Chondrocyte (in vitro differentiated cells): ENCODE results near the gene MRPL42. TPM values are rescaled to one million over a fixed set of nuclear protein-coding genes. Genes with fewer than 3 reads are reported as not detected.

Experiments
- DNase-seq: peaks from one replicate; pipeline ENCODE4 v3.0.0; 2021; ENCODE audit warnings: mixed read lengths, low spot score
- H3K27ac Mint-ChIP-seq: one replicate; pipeline ENCODE4 v1.8.0; 2021; ENCODE audit warnings: mild to moderate bottlenecking, moderate library complexity, mixed read lengths; ENCODE audit not compliant: unreplicated experiment
- H3K27me3 Mint-ChIP-seq: 2 replicates; pipeline ENCODE4 v1.8.0; 2021; ENCODE audit warnings: low read depth, mixed read lengths
- H3K36me3 Mint-ChIP-seq: 2 replicates; pipeline ENCODE4 v1.8.0; 2021; ENCODE audit warnings: low read depth, mixed read lengths
- H3K4me1 Mint-ChIP-seq: 2 replicates; pipeline ENCODE4 v1.8.0; 2021; ENCODE audit warnings: low read depth, mild to moderate bottlenecking, mixed read lengths
- H3K4me3 Mint-ChIP-seq: one replicate; pipeline ENCODE4 v1.8.0; 2021; ENCODE audit warnings: mild to moderate bottlenecking, moderate library complexity, mixed read lengths; ENCODE audit not compliant: unreplicated experiment
- H3K9me3 Mint-ChIP-seq: 2 replicates; pipeline ENCODE4 v1.8.0; 2021; ENCODE audit warnings: low read depth, mixed read lengths
- CTCF ChIP-seq: fragments of 200-600 bp; sonication (generic); IDR thresholded peaks from 2 replicates; pipeline ENCODE4 v1.5.0; 2021; ENCODE audit warnings: antibody characterized with exemption, mild to moderate bottlenecking, moderate library complexity
- total RNA-seq: library from RNA; stranded (reverse); gene quantifications from 3 replicates; pipeline ENCODE4 v1.2.1, GENCODE V29; 2021

The MRPL42 gene
- total RNA-seq, 1 donor from 2014 or later = 41.4 TPM

- peaks cover 46% of the 10 kb centered on the region for H3K4me1 Mint-ChIP-seq
- H3K27me3 Mint-ChIP-seq = no peaks in the 10 kb centered on the region
- H3K9me3 Mint-ChIP-seq = no peaks in the 10 kb centered on the region
- H3K27ac Mint-ChIP-seq = peak within 1 kb of the TSS; percentile 97
- H3K4me3 Mint-ChIP-seq = peak within 1 kb of the TSS; percentile 98
- no peaks in the 10 kb centered on the region for H3K36me3 Mint-ChIP-seq
- peak; percentile 98 for DNase-seq
- no peak for TF ChIP-seq CTCF
Measured at GRCh38 chr12:93441617-93442410, 25.5 kb upstream of the MRPL42 start, which contains the start of gene UBE2N. TSS of gene UBE2N (minus strand) at chr12:93441947. CDS start at chr12:93441884, 63 bp downstream.

GRCh38 chr12:93442411-93443340 is 24.6 kb upstream of the MRPL42 start:
- Mint-ChIP-seq H3K36me3 (no peaks in the 10 kb centered on the region), H3K27me3 (no peaks in the 10 kb centered on the region), H3K27ac (peak overlapping the region; percentile 96), H3K9me3 (no peaks in the 10 kb centered on the region), H3K4me3 (peak overlapping the region; percentile 98), H3K4me1 (peaks cover 43% of the 10 kb centered on the region)
- no peak for TF ChIP-seq CTCF
- DNase-seq = no peak

- H3K36me3 Mint-ChIP-seq = no peaks in the 10 kb centered on the region
- H3K4me3 Mint-ChIP-seq = no peak overlapping the region
- DNase-seq = no peak
- no peak overlapping the region for H3K27ac Mint-ChIP-seq
- H3K27me3 Mint-ChIP-seq = no peaks in the 10 kb centered on the region
- H3K4me1 Mint-ChIP-seq = peaks cover 36% of the 10 kb centered on the region
- H3K9me3 Mint-ChIP-seq = no peaks in the 10 kb centered on the region
- TF ChIP-seq CTCF = no peak
Measured at GRCh38 chr12:93443576-93443975, 23.7 kb upstream of the MRPL42 start.

GRCh38 chr12:93447555-93448290 is 19.6 kb upstream of the MRPL42 start:
- Mint-ChIP-seq H3K4me3 (no peak overlapping the region), H3K36me3 (no peaks in the 10 kb centered on the region), H3K27ac (no peak overlapping the region), H3K27me3 (no peaks in the 10 kb centered on the region), H3K4me1 (peaks cover 14% of the 10 kb centered on the region), H3K9me3 (no peaks in the 10 kb centered on the region)
- no peak for DNase-seq
- TF ChIP-seq CTCF = no peak

- no peak overlapping the region for H3K4me3 Mint-ChIP-seq
- H3K27me3 Mint-ChIP-seq = no peaks in the 10 kb centered on the region
- no peak for TF ChIP-seq CTCF
- no peak overlapping the region for H3K27ac Mint-ChIP-seq
- H3K36me3 Mint-ChIP-seq = no peaks in the 10 kb centered on the region
- H3K4me1 Mint-ChIP-seq = peaks cover 14% of the 10 kb centered on the region
- DNase-seq = no peak
- no peaks in the 10 kb centered on the region for H3K9me3 Mint-ChIP-seq
Measured at GRCh38 chr12:93448796-93449195, 18.5 kb upstream of the MRPL42 start.
